NCI-H345 treated with DMSO at 0.1 percent for 48 hours (cell line): ENCODE results near the gene CAMKK2.
A peak's percentile ranks its signal among the peaks of the same experiment; 100 is the strongest.

ENCODE experiments used
- DNase-seq: peaks from one replicate; lab custom pipeline; 2025; ENCODE audit not compliant: unreplicated experiment; lab: John Stamatoyannopoulos, UW

The CAMKK2 gene

GRCh38 chr12:121248622-121249021 lies 47.9 kb downstream of the CAMKK2 start:
- DNase-seq: no peak

DNA sequence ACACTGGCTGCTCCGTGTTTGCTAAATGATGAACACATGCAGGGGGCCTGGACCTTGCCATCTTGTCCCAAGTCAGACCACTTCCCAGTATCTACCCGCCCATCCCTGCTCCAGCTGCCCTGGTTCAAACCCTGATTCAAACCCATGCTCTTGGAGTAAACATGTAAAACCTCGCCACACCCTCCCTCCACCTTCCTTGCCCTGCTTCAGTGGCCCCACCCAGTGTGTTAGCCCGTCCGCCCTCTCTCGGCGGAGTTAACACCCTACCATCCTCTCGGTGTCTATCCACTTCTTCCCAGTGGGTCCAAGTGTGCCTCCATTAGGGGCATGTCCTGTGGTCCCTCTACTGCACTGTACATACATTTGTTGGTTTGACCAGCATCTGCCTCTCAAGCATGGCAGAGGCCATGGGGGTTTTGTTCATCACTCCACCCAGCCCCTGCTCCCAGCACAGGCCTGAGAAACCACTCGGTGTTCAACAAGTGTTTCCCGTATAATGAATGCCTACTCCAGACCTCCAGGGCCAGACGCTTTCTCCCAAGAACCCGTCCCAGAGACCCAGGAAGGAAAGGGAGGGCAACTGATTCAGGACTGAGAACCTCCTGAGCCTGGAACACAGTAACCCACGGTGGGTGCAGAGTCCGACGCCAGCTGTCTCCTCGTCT lies 49.5 kb downstream of the CAMKK2 start:
- no peak for DNase-seq

DNA sequence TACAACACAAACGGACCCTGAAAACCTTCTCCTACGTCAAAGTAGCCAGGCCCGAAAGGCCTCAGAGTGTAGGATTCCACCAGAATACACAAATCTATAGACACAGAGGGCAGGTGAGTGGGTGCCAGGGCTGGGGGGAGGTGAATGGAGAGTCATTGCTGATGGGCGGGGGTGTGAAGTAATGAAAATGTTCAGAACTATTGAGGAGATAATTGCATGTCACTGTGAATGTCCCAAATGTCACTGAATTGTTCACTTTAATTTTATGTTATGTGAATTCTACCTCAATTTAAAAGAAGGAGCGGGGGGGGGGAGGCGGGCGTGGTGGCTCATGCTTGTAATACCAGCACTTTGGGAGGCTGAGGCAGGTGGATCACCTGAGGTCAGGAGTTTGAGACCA lies 50.6 kb downstream of the CAMKK2 start:
- no peak for DNase-seq

DNA sequence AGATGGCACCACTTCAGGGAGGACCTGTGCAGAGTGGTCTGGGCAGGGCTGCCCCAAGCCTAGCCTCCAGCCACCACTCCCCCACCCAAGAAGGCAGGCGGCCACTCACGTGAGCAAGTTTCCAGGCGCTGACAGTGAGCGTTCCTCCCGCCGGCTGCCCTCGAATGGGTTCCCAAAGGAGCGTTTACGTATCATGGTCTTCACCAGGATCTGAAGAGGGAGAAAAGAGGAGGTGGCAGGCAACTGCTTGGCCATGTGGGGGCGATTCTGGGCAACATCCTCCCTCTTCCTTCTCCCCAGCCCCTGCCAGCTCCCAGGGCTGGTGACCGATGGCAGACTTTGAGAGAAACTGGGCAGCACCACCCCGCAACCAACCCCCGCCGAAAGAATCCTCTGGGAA lies 51.5 kb downstream of the CAMKK2 start:
- no peak for DNase-seq

DNA sequence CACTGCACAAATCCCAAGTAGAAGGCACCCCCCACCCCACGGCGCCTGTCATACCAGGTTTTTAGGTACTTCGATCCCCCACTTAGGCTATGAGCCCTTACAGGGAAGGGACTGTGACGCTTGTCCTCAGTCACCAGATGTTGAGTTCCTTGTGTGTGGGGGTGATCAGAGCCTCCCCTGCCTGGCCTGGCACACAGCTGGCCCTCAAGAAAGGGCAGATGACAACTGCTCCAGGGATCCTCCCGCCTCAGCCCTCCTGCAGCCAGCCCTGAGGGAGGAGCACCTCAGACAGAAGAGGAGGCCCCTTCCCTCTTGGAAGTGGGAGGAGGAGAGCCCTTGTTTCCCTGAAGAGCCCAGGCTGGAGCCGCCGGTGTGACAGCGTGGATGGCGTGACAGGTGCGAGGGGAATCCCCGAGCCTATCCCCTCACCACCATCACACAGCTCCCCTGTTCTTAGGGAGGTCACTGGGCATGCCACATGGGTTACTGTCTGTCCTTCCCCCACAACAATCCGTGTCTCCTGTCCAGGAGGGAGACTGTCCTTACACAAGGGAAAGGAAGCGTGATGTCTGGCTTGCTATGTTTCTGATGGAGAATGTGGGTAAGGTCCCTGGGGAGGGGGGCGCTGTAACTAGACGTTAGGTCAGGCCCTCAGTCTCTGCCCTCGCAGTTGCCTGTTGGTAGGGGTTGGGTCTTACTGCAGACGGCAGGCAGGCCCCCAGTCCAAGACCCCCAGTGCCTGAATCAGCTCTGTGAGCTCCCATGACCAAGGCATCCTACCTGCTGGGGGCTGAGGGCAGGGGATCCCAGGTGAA lies 55.1 kb downstream of the CAMKK2 start:
- DNase-seq: no peak

- DNase-seq: no peak
Observed at GRCh38 chr12:121240484-121241101, 55.9 kb downstream of the CAMKK2 start.

DNA sequence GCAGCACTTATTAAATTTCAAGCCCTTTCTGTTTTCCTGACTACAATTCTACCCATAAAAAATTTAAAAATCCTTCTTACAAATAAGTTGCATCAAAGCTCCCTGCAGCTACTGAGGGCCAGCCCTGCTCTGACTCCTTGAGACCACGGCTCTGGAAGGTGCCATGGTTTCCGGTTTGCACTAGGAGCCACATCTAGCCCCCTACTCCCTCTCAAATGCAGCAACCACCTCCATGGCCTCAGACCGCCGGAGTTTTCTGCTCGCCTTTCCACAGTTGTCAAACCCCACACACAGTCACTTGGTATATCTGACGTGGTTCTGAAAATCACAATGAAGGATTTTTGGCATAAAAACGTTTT lies 56.5 kb downstream of the CAMKK2 start:
- DNase-seq: no peak

DNA sequence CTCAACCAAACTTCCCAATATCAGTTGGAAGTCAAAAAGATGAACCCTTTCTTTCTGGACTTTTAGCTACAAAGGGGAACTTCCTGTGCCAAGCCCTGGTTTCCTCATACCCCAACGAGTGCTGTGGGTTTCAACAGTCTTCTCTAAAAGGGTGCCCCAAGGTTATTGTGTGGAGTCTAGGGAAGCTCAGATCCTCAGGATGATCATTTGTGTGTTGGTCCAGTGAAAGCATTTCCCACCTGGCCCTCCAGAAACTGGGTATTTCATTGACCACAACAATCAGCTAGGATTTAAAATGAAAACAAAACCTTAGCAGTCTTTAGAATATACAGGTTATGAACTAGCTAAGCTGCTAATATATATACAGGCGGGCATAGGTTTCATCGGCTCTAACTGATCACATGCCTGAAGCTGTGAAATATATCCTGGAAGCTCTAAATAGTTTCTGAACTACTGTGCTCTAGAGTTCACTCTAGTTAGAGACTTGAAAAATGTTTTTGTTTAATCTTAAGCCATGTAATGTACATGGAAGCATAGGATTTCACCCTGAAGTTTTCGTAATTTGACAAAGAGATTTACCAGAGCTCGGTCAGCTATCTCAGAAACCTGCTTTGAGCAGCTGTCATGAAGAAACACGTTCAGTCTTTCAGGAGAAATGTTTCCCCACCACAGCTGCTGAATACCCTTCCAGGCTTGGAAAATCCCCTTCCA lies 57.0 kb downstream of the CAMKK2 start:
- no peak for DNase-seq

- DNase-seq: peak; percentile 25
Observed at GRCh38 chr12:121238604-121239350, 57.7 kb downstream of the CAMKK2 start.

DNA sequence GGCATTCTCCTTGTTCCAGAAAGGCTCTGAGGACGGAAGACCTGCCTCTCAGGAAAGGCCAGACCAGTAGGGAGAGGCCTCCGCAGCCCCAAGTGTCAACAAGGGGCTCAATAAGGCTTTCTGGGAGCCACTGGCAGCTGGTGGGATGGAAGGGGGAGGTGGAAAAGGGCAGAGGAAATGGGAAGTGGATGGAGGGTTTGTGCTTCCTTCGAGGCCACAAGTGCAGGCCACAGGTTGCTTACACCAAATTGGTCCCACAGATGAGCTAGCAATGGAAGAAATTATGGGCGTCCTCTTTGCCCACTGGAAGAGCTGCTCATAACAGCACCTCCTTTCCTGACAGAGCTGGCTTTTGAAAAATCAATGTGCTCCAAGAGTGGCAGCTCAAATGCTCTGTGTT lies 58.4 kb downstream of the CAMKK2 start:
- DNase-seq: no peak

- DNase-seq: no peak
Observed at GRCh38 chr12:121237415-121237814, 59.1 kb downstream of the CAMKK2 start.

GRCh38 chr12:121236776-121237175 lies 59.7 kb downstream of the CAMKK2 start:
- no peak for DNase-seq

DNA sequence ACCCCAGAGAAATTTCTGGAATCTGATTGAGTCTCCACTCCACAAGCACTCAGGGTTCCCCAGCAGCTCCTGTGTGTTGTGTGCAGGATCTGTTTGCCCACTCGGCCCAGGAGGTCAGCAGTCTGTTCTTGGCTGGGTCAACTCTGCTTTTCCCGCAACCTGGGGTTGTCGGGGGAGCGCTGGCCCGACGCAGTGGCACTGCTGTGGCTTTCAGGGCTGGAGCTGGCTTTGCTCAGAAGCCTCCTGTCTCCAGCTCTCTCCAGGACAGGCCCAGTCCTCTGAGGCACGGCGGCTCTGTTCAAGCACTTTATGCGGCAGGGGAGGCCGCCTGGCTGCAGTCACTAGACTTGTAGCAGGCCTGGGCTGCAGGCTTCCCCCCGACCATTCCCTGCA lies 62.9 kb downstream of the CAMKK2 start:
- no peak for DNase-seq

DNA sequence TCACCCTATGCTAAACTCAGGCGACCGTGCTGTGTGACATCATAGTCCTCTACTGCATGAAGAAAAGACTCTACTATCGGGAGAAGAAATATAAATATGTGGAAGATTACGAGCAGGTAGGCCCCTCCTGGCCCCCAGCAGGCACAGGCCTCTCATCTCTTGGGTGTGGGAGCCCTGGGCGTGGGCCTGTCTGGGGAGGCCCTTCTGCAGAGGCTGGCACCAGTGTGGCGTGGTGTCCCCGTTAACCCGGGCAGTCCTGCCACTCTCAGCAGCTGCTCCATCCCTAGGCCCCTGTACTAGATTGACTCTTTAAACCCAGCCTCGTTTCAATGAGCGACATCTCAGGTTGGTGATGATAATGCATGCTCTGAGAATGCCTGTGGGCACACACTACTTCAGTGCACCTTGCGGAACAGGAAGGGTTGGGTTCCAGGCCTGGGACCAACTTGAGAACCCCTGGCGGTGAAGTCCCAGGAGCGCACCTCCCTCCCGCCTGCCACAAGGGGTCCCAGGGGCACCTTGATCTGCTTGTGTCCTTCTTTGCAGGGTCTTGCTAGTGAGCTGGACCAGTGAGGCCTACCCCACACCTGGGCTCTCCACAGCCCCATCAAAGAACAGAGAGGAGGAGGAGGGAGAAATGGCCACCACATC lies 63.4 kb downstream of the CAMKK2 start:
- DNase-seq: no peak

DNA sequence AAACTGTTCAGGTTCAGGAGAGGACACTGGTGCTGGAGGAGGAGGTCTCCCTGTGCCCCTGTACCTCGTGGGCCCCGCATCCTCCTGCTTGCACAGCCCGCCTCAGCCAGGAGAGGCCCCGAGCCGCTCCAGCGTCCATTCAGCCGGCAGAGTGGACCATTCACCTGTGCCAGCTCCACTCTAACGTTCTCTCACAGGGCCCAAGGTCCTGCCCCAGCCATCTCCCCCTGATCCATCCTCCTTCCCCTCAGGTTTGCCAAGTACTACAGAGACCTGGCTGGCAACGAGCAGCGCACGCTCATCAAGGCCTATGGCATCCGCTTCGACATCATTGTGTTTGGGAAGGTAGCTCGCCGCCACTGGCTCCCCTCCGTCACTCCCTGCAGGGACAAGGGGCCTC lies 64.3 kb downstream of the CAMKK2 start:
- no peak for DNase-seq

DNA sequence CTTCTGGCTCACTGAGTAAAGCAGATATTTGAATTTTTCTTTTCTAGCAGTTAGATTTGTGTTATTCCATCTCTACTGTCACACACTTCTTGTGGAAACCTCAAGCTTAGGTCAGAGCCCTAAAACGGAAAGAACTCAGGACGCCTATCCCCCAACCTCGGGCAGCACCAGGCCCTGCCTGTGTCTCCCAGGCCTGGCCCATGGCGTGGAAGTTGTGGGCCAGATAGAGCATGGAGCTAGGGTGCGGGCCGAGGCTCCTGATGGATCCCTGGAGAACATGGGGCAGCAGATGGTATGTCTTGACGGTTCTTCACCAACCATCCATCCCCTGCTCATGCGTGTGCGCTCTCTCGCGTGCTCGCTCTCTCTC lies 66.0 kb downstream of the CAMKK2 start:
- no peak for DNase-seq

DNA sequence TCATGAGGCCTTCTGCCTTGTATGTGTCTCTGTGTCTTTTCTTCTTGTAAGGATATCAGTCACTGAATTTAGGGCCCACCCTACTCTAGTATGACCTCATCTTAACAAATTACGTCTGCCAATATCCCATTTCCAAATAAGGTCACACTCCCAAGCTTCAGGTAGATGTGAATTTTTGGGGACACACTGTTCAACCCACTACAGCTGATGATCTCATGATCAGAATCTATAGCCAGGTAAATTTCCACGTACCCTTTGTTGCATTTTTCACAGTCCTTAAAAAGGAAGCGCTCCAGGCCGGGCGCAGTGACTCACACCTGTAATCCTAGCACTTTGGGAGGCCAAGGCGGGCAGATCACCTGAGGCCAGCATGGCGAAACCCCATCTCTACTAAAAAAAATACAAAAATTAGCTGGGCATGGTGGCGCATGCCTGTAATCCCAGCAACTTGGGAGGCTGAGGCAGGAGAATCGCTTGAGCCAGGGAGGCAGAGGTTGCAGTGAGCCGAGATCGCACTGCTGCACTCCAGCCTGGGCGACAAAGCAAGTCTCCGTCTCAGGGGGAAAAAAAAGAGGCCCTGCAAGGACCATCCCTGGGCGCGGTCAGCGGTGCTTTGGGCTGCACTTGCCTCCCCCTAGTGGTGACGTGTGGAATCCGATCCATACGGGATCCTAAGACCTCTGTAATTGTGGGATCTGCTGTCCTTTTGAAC lies 66.5 kb downstream of the CAMKK2 start:
- peak; percentile 32 for DNase-seq

GRCh38 chr12:121228919-121229665 lies 67.4 kb downstream of the CAMKK2 start:
- DNase-seq: no peak

DNA sequence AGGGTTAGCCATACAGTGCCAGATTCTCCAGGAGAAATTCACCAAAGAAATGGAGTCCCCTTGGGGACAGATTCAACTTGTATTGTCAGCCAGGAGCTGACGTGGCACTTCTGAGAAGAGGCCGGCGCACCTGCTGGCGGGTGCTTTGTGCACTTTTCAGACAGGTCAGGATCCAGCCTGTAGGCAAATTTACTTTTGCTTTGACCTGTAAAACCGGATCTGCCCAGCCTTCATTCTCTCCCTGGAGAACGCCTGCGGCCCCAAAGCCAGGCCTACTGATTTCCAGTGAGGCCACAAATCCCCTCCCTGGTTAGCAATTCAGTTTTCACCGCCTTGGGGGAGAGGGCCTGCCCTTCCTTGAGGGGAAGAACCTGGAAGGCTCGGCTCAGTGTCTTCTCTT lies 69.2 kb downstream of the CAMKK2 start:
- DNase-seq: no peak
